ENCODE data around the gene NOC3L.

- TF ChIP-seq CTCF (conservative IDR thresholded peaks at IDR 0.05 in 1 of 2, IDR thresholded peaks at IDR 0.05 in 1 of 2; ENCODE audit: low read depth in 1 of 2, low read length in 2 of 2) (no peak), EZH2 (IDR thresholded peaks at IDR 0.05; ENCODE audit: low read length, missing control alignments) (no peak)
These were observed 3.6 kb upstream of the NOC3L start for GRCh38 chr10:94366382-94366781.
